VCaP (cell line): Measurements from ENCODE around the gene ARL2.
A peak's percentile ranks its signal among the peaks of the same experiment; 100 is the strongest.

Experiments used
- H3K27ac ChIP-seq: fragments of 450-650 bp; 2 replicates; pipeline ENCODE4 v1.5.1; 2017
- CTCF ChIP-seq: fragments of 450-650 bp; conservative IDR thresholded peaks from 2 replicates; pipeline ENCODE4 v1.5.1; 2017; ENCODE audit warnings: mild to moderate bottlenecking, moderate library complexity

The ARL2 gene

GRCh38 chr11:65042891-65043290 lies 28.9 kb downstream of the ARL2 start:
- TF ChIP-seq CTCF: no peak
- H3K27ac ChIP-seq: peak overlapping the region; percentile 95

GRCh38 chr11:65043881-65044501 lies 30.0 kb downstream of the ARL2 start:
- peak overlapping the region; percentile 95; the same call in 1 of the 2 replicates for H3K27ac ChIP-seq
- TF ChIP-seq CTCF: no peak

GRCh38 chr11:65045061-65045460 lies 31.1 kb downstream of the ARL2 start:
- TF ChIP-seq CTCF: no peak
- H3K27ac ChIP-seq: no peak overlapping the region

- no peak overlapping the region for H3K27ac ChIP-seq
- TF ChIP-seq CTCF: no peak
These were observed 31.8 kb downstream of the ARL2 start for GRCh38 chr11:65045728-65046127.

GRCh38 chr11:65047581-65048422 lies 33.8 kb downstream of the ARL2 start:
- H3K27ac ChIP-seq: no peak overlapping the region
- no peak for TF ChIP-seq CTCF

GRCh38 chr11:65051398-65051858 lies 37.5 kb downstream of the ARL2 start:
- TF ChIP-seq CTCF: no peak
- no peak overlapping the region for H3K27ac ChIP-seq

- H3K27ac ChIP-seq: no peak overlapping the region
- no peak for TF ChIP-seq CTCF
These were observed 40.0 kb downstream of the ARL2 start for GRCh38 chr11:65053827-65054508.
